Islet precursor cell (in vitro differentiated cells): Measurements from ENCODE around the gene RETREG2.

Experiments used
- DNase-seq: peaks from one replicate; pipeline ENCODE4 v3.0.0-alpha.2; 2018

RETREG2 gene

DNA sequence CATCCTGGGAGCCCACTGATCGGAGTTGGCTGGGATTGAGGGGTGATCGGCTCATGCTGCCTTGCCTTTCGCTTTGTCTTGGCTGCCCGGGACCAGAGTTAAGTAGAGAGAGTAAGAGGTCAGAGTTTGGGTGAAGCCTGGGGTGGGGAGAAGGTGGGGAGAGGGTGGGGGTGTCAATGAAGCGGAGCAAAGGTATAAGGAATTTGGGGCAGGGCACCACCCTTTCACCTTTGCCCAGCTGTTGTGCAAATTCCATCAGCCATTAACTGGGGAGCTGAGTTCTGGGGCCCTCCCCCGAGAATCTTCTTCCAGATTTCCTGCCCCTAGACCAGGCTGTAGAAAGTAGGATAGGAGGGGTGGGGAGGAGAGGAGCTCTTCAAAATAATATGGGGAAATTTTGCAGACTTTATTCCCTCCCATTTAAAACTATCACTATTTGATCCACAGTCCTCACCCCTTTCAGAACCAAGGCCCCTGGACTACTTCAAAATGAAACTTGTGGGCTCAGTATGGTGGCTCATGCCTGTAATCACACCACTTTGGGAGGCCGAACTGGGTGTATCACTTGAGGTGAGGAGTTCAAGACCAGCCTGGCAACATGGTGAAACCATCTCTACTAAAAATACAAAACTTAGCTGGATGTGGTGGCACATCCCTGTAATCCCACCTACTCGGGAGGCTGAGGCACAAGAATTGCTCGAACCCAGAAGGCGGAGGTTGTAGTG is 8.0 kb upstream of the RETREG2 start, which contains the start of gene SLC23A3:
SLC23A3 (minus strand) TSS at position 100 of the 725 bp plus-strand sequence; CDS start at position 55, 45 bp downstream.
- no peak for DNase-seq

DNA sequence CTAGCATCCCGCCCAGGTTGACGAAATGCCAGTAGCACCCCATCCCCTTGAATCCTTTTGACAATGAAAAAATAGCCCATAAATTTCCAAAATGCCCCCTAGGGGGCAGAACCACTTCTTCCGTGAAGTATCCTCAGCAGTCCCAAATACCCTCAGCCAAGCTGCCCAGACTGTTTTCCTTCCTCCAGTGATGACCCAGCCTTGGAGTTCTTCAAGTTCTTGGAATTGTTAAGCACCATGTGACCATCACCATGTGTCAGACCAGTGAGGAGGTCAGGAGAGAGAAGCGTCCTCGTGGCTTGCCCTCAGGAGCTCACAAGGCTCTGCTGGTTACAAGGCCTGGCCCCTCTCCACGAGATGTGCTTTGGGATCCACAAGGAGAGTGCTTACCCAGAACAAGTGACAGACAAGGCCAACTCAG is 6.8 kb upstream of the RETREG2 start:
- DNase-seq: peak; percentile 90

DNA sequence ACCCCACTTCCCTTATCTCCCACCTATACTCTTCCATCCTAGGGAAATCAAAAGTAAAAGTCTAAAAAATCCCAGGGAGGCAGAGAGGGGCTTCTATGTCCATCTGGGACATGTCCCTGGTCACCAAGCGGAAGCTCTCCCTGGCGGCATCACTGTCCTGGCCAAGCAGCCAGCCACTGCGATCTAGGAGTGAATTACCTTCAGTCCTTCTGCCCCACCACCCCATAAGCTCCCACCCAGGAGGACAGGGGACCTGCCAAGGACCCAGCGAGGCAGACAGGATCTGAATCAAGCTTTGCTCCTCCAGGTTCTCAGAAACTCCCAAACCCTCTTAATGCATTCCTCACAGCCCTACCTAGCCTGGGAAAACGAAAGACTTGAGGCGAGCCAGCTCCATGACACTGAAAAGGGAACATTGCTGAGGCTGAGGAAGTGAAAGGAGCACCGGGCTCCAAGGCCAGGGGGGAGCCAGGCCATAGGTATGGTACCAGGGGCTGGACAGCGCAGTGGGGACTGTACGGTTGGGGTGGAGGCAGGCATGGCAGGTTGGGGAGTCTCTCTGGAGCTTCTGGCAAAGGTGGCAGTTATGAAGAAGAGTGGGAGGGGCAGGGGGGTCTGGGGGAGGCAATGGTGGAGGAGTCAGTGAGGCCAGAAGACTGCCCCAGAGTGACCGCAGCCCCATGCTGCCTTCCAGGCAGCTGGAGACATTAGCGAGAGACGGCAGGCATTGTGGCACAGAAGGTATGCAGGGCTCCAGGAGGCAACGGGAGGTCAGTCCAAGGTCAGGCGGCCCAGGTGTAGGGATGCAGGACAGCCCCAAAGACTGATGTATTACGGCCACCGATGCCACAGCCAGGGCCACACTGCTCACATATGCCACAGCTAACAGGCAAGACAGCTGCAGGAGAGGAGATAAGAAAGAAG is 5.6 kb upstream of the RETREG2 start:
- no peak for DNase-seq

DNA sequence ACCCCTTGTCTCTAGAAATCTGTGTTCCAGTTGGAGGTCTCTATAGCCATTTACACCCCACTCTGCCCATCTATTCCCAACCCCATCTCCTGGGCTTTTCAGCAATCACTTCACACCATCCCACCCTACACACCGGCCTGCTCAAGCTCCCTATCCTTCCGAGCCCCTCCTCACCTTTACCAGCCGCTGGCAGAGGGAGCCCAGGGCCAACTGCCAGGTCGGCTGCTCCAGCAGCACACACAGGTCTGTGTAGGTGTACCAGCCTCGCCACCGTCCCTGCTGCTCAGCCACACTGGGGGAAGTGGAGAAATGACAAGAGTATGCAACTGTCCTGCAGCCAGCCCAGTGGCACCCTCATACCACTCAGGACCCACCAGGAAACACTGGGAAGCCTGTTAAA is 4.9 kb upstream of the RETREG2 start:
- DNase-seq: no peak

DNA sequence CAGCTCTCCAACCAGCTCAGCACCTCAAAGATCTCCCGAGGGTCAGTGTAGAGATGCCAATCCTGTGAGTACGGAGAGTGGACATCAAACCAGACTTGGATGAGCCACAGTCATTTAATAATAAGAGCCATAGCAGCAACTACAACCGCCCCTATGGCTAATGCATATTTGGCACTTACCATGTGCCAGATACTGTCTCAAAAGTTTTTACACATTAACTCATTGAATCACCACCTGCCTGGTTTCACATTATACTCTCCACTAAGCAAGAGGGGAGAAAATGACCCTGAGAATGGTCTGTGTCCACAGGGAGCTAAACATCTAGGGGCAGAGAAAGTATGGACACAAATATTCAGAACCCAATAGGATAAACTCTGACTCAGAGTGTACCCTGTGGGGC is 3.9 kb upstream of the RETREG2 start:
- DNase-seq: no peak

DNA sequence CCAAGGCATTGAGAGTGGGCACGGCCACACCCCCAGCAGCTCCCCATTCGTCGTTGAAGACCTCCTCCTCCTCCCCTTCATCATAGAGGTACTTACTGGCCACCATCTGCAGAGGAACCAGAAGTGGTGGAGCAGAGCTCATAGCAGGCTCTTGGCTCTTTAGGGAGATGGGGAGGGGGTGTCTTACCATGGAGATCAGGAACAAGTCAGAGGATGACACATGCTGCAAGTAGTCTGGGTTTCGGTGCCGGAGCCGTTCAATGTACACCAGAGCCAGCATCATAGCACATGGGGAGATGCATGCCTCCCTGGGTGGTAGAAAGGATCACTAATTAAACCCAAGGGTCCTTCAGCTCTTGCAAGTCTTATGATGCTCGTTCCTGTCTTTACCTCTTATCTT is 3.3 kb upstream of the RETREG2 start:
- no peak for DNase-seq

DNA sequence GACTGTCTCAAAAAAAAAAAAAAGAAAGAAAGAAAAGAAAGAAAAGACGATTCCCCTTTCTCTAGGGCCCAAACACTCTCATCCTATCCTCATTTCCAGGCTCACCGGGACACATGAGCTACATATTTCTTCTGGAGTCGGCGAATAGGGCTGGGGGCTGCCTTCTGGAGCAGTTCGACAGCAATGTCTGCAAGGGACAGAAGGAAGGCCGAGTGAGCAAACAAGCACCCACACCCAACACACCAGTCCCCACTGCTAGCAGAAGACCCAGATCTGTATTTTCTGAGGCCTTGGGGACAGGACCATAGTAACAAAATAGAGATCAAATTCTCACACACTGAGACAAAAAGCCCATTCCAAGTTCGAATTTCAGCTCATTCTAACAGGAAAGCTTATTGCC is 2.6 kb upstream of the RETREG2 start:
- DNase-seq: no peak

DNA sequence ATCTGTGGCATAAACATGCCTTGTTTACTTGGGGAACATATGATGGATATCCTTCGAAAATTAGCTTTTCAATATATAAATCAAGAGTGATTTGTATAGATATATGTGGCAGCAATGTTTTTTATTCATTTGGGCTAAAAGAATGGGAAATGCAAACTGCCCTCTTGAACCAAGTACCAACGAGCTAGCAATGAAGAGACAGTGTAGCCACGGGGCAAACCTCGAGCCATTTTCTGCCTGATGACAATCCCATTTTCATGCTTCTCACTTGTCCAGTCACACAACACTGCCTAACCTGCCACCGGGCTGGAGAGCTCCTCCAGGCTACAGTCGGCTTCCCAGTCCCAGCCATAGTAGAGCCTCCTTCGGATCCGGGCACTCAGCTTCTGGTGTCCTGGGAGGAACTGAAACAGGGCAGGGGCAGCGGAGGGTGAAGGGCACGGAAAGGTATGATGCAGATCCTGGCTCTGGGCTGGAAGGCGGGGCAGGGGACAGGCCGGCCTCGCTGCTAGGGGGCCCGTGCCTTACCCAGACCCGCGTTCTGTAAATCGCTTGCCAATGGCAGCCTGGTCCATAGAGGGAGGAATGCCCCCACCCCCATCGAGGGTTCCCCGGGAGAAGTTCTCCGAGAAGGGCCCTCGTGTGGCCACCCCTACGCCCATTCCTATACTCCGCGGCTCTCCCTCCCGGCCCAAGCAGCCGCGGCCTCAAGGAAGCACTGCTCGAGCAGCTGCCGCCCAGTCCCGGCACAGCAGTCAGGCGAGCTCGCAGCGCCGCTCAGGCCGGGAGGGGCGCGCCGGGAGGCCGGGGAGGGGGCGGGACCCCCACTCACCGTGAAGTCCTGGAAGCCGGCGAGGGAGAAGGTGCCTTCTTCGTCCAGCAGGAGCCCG is 1.9 kb upstream of the RETREG2 start:
- no peak for DNase-seq

DNA sequence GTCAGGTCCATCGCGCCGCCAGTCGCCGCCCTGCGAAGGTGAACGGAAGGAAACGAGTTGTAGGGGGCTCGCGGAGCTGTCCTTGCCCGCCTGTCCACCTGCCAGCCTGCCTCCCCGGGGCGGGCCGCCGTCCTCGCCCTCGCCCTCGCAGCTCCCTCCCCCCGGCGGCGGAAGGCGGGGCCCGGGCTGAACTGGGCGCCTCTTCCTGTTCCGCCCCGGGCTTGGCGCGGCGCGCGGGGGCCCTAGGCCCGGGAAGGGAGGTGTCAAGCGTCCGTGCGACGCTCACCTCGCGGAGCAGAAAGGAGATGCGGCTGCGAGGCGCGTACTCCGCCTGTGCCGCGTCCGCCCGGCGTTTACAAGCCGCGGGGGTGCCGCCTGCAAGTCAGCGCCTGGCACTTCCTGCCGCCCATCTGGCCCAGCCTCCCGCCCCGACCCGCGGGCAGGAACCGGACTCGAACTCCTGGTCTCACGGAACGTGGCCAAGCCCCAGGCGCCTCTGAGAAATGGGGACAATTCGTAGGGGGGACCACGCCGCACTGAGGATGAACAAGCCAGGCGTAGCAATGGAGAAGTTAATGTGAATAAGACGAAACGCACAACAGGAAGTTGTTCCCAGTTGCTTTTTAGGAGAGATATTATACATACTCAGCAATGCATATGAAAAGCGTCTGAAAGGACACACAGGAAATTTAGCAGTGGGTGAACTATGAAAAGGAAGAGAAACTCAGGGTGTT is 1.1 kb upstream of the RETREG2 start, which contains the start of gene CNPPD1:
CNPPD1 (minus strand) TSS at position 108 of the 734 bp plus-strand sequence; CDS start at position 11, 97 bp downstream.
- peak; percentile 92 for DNase-seq

DNA sequence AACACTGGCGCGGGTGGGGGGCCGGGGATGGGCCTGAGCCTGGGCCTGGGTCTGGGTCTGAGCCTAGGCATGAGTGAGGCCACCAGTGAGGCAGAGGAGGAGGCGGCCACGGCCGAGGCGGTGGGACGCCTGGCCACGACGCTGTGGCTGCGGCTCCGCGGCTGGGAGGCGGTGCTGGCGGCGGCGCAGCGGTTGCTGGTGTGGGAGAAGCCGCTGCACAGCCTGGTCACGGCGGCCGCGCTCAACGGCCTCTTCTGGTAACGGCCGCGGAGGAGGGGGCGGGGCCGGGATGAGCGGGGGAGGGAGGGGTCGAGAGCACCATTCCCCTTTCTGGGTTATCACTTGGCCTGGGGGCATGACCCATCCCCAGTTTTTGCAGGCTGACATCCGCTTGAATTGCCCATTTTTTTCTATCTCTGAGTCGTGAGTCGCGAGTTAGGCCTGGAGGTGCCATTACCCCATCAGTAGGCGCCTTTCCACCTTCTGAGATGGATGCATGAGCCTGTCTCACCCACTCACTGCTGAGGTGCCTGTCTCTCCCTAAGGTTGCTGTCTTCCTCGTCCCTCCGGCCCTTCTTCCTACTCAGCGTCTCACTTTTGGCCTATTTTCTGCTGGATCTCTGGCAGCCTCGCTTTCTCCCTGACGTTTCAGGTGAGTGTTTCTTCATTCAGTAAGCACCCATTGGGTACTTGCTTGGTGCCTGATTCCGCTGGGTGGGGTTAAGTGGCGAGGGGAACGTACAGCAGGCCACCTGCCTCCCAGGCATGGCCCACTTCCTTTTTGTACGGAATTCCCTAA is 501 bp downstream of the RETREG2 start:
- DNase-seq: no peak

DNA sequence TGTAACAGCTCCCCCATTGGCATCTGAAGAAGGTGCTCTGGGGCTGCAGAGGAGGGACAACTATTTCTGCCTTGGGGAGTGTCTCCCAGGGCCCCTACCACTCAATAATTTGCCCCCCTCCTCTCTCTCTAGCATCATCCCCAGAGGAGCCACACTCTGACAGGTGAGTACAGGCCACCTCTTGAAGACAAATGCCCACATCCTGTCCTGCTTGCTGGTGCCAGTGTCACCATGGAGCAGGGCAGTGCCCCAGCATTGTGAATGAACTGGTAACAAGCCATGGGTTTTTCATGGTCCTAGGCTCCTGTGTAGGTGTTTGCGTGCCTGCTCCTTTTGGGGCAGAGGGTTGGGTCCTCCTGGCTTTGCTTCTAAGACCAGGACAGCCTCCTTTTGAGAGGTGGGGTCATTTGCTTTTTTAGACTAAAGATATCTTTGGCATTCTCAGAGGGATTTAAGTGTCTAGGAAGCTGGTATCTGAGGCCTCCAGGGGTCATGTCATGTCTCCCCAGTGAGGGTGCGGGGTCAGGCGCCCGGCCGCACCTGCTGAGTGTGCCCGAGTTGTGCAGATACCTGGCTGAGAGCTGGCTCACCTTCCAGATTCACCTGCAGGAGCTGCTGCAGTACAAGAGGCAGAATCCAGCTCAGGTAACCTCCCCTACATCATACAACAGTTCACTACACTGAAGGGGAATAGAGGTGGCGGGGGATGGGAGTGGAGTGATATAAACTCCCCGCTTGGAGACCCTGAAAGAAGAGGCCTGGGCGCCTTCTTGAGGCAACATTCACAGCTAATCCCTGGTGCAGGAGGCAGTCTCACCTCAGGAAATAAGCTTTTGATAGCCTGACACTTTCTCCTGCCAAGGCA is 1.8 kb downstream of the RETREG2 start:
- no peak for DNase-seq

DNA sequence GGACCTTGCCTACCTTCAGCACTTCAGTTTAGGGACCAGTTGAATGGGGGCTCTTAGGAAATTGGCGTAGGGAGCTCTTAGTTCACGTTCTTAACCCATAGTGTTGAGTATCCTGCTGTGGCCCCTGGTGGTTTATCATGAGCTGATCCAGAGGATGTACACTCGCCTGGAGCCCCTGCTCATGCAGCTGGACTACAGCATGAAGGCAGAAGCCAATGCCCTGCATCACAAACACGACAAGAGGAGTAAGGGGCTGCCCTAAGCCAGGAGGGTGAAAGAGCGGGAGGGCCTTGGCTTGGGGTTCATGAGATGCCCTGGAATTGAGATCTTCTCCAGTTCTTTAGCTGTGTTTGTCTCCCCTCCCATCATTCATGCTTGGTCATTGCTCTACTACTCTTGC is 2.9 kb downstream of the RETREG2 start:
- DNase-seq: no peak

DNA sequence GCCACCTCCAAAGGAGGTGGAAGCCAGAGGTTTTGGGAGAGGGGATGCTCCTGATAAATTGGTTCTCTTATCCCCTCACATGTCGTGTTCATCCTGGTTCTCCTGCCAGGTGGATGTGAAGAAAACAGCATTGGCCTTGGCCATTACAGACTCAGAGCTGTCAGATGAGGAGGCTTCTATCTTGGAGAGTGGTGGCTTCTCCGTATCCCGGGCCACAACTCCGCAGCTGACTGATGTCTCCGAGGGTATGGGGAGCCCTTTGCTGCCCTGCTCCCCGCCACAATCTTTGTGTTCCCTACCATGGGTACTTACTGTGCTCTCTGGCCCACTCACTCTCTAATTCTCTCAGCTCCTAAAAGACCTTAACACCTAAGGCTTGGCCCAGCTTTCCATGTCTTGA is 3.5 kb downstream of the RETREG2 start:
- DNase-seq: no peak

DNA sequence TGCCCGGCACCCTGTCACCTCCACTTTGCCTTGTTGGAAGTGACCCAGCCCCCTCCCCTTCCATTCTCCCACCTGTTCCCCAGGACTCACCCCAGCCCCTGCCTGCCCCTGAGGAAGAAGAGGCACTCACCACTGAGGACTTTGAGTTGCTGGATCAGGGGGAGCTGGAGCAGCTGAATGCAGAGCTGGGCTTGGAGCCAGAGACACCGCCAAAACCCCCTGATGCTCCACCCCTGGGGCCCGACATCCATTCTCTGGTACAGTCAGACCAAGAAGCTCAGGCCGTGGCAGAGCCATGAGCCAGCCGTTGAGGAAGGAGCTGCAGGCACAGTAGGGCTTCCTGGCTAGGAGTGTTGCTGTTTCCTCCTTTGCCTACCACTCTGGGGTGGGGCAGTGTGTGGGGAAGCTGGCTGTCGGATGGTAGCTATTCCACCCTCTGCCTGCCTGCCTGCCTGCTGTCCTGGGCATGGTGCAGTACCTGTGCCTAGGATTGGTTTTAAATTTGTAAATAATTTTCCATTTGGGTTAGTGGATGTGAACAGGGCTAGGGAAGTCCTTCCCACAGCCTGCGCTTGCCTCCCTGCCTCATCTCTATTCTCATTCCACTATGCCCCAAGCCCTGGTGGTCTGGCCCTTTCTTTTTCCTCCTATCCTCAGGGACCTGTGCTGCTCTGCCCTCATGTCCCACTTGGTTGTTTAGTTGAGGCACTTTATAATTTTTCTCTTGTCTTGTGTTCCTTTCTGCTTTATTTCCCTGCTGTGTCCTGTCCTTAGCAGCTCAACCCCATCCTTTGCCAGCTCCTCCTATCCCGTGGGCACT is 4.5 kb downstream of the RETREG2 start:
- no peak for DNase-seq

DNA sequence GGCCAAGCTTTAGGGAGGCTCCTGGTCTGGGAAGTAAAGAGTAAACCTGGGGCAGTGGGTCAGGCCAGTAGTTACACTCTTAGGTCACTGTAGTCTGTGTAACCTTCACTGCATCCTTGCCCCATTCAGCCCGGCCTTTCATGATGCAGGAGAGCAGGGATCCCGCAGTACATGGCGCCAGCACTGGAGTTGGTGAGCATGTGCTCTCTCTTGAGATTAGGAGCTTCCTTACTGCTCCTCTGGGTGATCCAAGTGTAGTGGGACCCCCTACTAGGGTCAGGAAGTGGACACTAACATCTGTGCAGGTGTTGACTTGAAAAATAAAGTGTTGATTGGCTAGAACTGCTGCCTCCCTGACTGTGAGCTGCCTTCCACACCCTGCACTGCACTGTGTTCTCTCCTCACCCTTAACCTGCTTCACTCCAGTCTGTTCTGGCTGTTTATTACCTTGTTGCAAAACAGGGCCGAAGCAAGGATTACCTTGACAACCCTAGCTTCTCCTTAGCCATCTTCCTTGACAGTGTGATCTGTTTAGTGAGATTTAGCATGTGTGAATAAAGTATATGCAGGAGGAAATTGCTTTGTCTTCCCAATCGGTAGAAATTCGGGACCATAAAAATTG is 5.2 kb downstream of the RETREG2 start:
- no peak for DNase-seq

DNA sequence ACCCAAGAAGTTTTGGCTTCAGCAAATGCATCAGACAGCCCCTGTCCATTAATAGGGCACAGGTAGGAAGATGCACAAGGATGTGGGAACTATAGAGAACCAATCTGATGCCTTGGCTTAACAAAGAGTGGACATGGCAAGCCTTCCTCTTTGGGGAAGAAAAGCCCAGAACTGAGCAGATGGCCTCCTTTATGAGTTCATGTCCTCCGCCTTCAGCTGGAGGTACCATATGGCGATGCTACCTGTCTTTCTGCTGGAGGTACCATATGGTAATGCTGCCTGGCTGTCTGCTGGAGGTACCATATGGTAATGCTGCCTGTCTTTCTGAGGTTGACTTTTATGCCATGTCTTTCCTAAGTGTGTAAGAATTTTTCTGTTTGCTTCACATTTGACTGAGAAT is 6.0 kb downstream of the RETREG2 start:
- no peak for DNase-seq

DNA sequence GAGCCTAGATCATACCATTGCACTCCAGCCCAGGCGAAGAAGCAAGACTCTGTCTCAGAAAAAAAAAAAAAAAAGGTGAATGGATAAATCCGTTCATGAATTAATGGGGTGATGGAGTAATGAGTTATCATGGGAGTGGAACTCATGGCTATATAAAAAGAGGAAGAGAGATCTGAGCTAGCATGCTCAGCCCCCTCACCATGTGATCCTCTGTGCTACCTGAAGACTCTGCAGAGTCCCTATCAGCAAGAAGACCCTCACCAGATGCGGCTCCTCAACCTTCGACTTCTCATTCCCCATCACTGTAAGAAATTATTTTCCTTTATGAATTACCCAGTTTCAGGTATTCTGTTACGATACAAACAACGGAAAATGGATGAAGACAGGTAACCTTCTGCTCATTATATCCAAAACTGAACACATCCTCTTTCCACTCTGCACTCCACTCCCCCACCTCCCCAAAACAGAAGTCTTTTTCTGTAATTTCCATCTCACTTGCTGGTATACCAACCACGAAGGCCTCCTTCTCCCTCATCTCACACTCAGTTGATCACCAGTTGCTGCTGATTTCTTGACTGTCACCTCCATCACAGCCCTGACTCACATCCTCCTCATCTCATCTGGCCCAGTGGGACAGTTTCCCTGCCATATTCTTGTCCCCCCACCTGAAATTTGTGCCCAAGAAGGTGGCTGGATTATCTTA is 8.8 kb downstream of the RETREG2 start:
- DNase-seq: no peak

DNA sequence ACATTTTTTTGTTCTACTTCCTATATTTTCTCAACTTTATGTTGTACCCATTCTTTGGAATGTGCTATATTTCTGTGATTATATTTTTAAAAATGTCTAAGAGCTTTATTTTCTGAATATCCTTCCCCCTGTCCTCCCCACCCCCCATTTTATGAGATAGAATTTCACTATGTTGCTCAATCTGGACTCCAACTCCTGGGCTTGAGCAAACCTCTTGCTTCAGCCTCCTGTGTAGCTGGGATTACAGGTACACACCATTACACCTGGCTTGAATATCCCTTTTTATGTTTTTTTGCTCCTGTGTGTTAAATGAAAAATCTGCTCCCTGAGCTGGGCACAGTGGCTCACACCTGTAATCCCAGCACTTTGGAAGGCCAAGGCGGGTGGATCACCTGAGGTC is 19.3 kb downstream of the RETREG2 start:
- no peak for DNase-seq
